HepG2 (cell line): ENCODE results near the gene DRC7. TPM values are rescaled to one million over a fixed set of nuclear protein-coding genes. Genes with fewer than 3 reads are reported as not detected.

Experiments used
- ATAC-seq: fragments of 200-7000 bp; cut with Tn5 transposase; 3 replicates; pipeline ENCODE4 v1.9.1; 2020; ENCODE audit warnings: mild to moderate bottlenecking, moderate library complexity
- BruUV-seq: library from RNA; stranded (reverse); fragments of 400-500 nt; replicated peaks from 2 replicates; lab custom pipeline; 2021; lab: Mats Ljungman, UMichigan
- CTCF ChIA-PET: fragments of 300-600 bp; formaldehyde crosslinking; extraction: SDS; loops from one replicate; lab custom pipeline; 2021; ENCODE audit warnings: low total read pairs, inconsistent platforms, low intra/inter-chr PET ratio; lab: Yijun Ruan, JAX
- POLR2A ChIA-PET: fragments of 350-600 bp; sonication (Branson Sonifier 250); formaldehyde crosslinking; loops from one replicate; lab custom pipeline; 2020; ENCODE audit warnings: antibody characterized with exemption, inconsistent platforms; lab: Yijun Ruan, JAX
- DNase-seq: peaks from one replicate; pipeline ENCODE4 v3.0.0-alpha.2; 2015; ENCODE audit warnings: low spot score
- FAIRE-seq: peaks from 3 replicates; lab custom pipeline; 2011; peaks lifted over from hg19 to GRCh38; lab: Jason Lieb, UNC
- H2AFZ ChIP-seq: one replicate; pipeline ENCODE4 v1.6.1; 2011; ENCODE audit warnings: low read length, inconsistent platforms
- H3K27ac ChIP-seq: fragments of 300-600 bp; 3 replicates; pipeline ENCODE4 v1.8.0; 2011; ENCODE audit warnings: mixed run types, mild to moderate bottlenecking, mixed read lengths, low read length, inconsistent platforms; ENCODE audit not compliant: insufficient read depth; ENCODE audit errors: extremely low read length
- H3K27me3 ChIP-seq, 2 experiments: fragments of 200-600 bp in 1 of 2; 2 replicates in 1 of 2; 3 replicates in 1 of 2; pipeline versions ENCODE4 v1.6.0 to v1.8.0; 2011; ENCODE audit warnings: low read length in 2 of 2, mild to moderate bottlenecking in 2 of 2, moderate library complexity in 2 of 2, inconsistent platforms in 1 of 2; ENCODE audit not compliant: insufficient read depth in 2 of 2, control insufficient read depth in 1 of 2
- H3K36me3 ChIP-seq, 2 experiments: fragments of 200-600 bp in 1 of 2; replicated peaks in 1 of 2; 2 replicates in 1 of 2; 3 replicates in 1 of 2; pipeline versions ENCODE4 v1.5.1 to v1.8.0; 2011; ENCODE audit warnings: low read length in 2 of 2, inconsistent platforms in 1 of 2; ENCODE audit not compliant: insufficient read depth in 2 of 2, control insufficient read depth in 1 of 2
- H3K4me1 ChIP-seq: 2 replicates; pipeline ENCODE4 v1.5.1; 2012; ENCODE audit warnings: low read length, inconsistent platforms; ENCODE audit not compliant: insufficient read depth
- H3K4me2 ChIP-seq: 2 replicates; pipeline ENCODE4 v1.6.0; 2011; ENCODE audit warnings: low read depth, low read length, inconsistent platforms
- H3K4me3 ChIP-seq, 3 experiments: fragments of 200-600 bp in 1 of 3; sonication (generic), shearing (Covaris generic) in 1 of 3; replicated peaks in 1 of 3; 2 replicates each; pipeline ENCODE4 v1.5.1; 2011 to 2016; ENCODE audit warnings: low read length in 3 of 3, inconsistent platforms in 2 of 3, low read depth in 2 of 3, mild to moderate bottlenecking in 2 of 3, control low read depth in 1 of 3, mixed read lengths in 1 of 3; ENCODE audit not compliant: insufficient read depth in 1 of 3
- H3K79me2 ChIP-seq: one replicate; pipeline ENCODE4 v1.6.1; 2011; ENCODE audit warnings: low read length, inconsistent platforms; ENCODE audit not compliant: insufficient read depth
- H3K9ac ChIP-seq: 2 replicates; pipeline ENCODE4 v1.6.0; 2011; ENCODE audit warnings: mild to moderate bottlenecking, low read depth, low read length, inconsistent platforms; ENCODE audit not compliant: insufficient read depth
- H3K9me3 ChIP-seq: 2 replicates; pipeline ENCODE4 v1.5.1; 2012; ENCODE audit warnings: mild to moderate bottlenecking, low read length
- H4K20me1 ChIP-seq: 2 replicates; pipeline ENCODE4 v1.6.0; 2011; ENCODE audit warnings: inconsistent platforms, mild to moderate bottlenecking, low read length, moderate library complexity; ENCODE audit not compliant: insufficient read depth
- ATF7-NPFF ChIP-seq: sonication (generic); formaldehyde crosslinking; IDR thresholded peaks from 2 replicates; pipeline ENCODE4 v1.8.1; 2023; ENCODE audit warnings: mild to moderate bottlenecking, low read depth, missing genetic modification reagents, moderate library complexity
- BRF2 ChIP-seq: sonication (generic); formaldehyde crosslinking; IDR thresholded peaks from 2 replicates; pipeline ENCODE4 v1.8.1; 2022; ENCODE audit warnings: mild to moderate bottlenecking, missing genetic modification reagents
- CENPT ChIP-seq: sonication (generic); formaldehyde crosslinking; IDR thresholded peaks from 2 replicates; pipeline ENCODE4 v1.8.0; 2022; ENCODE audit warnings: low read depth, mild to moderate bottlenecking, moderate library complexity, missing genetic modification reagents
- DZIP1 ChIP-seq: sonication (generic); formaldehyde crosslinking; IDR thresholded peaks from 2 replicates; pipeline ENCODE4 v1.5.0; 2020; ENCODE audit warnings: mild to moderate bottlenecking, missing genetic modification reagents
- MAFK ChIP-seq, 2 experiments: IDR thresholded peaks in 1 of 2; conservative IDR thresholded peaks in 1 of 2; 2 replicates each; pipeline ENCODE4 v1.6.1; 2011; ENCODE audit warnings: improper control_type of control experiment in 2 of 2, low read length in 2 of 2
- MIER2 ChIP-seq: IDR thresholded peaks from 2 replicates; pipeline ENCODE4 v1.6.1; 2016; ENCODE audit warnings: missing biosample characterization, missing genetic modification reagents
- MIXL1 ChIP-seq: IDR thresholded peaks from 2 replicates; pipeline ENCODE4 v1.6.1; 2016
- NFE2L2 ChIP-seq: fragments of 150-350 bp; IDR thresholded peaks from 2 replicates; pipeline ENCODE4 v1.6.1; 2014; ENCODE audit warnings: low read length
- TCF7 ChIP-seq: sonication (generic); IDR thresholded peaks from 2 replicates; pipeline ENCODE4 v1.6.1; 2016; ENCODE audit warnings: antibody characterized with exemption, low read depth
- TERF1 ChIP-seq: sonication (generic); formaldehyde crosslinking; IDR thresholded peaks from 2 replicates; pipeline ENCODE4 v1.8.0; 2022; ENCODE audit warnings: mild to moderate bottlenecking, missing genetic modification reagents, moderate library complexity
- THAP8 ChIP-seq: sonication (generic); formaldehyde crosslinking; IDR thresholded peaks from 2 replicates; pipeline ENCODE4 v1.5.1; 2020; ENCODE audit warnings: missing genetic modification reagents, mild to moderate bottlenecking, borderline replicate concordance
- ZNF121 ChIP-seq: sonication (generic); formaldehyde crosslinking; IDR thresholded peaks from 2 replicates; pipeline ENCODE4 v1.5.0; 2020; ENCODE audit warnings: mild to moderate bottlenecking, missing genetic modification reagents
- ZNF251 ChIP-seq: sonication (generic); formaldehyde crosslinking; IDR thresholded peaks from 2 replicates; pipeline ENCODE4 v1.9.0; 2021; ENCODE audit warnings: mild to moderate bottlenecking, missing genetic modification reagents
- ZNF607 ChIP-seq: sonication (generic); formaldehyde crosslinking; IDR thresholded peaks from 2 replicates; pipeline ENCODE4 v1.5.1; 2020; ENCODE audit warnings: missing genetic modification reagents, mild to moderate bottlenecking, borderline replicate concordance
- WGBS: methylation state at CpG from one replicate; pipeline ENCODE4 v1.1.6; 2017; ENCODE audit warnings: low lambda C conversion rate; 5-methylcytosine and 5-hydroxymethylcytosine counted together
- in situ Hi-C: cut with HindIII; loops from 2 replicates; pipeline ENCODE4 v1.10.0; 2017; ENCODE audit warnings: low pct_unique_long_range_greater_than_20kb; ENCODE audit not compliant: extremely low pct_ligation_motif_present
- intact Hi-C: fragments of 100-400 bp; cut with micrococcal nuclease; formaldehyde crosslinking; loops from one replicate; pipeline ENCODE4 v1.10.0; 2022; ENCODE audit not compliant: unreplicated experiment
- polyA plus RNA-seq, 8 experiments: library from polyadenylated mRNA; depleted of rRNA in 3 of 8; stranded (reverse) in 7 of 8; unstranded in 1 of 8; fragments of >200 nt; fragmentation: Illumina TruSeq in 4 of 8; extraction: Trizol in 4 of 8; gene quantifications; 2 replicates each; pipeline versions ENCODE4 v1.2.1 to v1.2.3, GENCODE V29; 2011 to 2016; ENCODE audit warnings: low read depth in 4 of 8, missing spikeins in 1 of 8, mixed read lengths in 1 of 8; ENCODE audit not compliant: insufficient read depth in 1 of 8
- total RNA-seq, 5 experiments: library from RNA; depleted of rRNA; stranded (reverse); fragments of >200 nt; fragmentation: Illumina TruSeq; extraction: Trizol; gene quantifications; 2 replicates each; pipeline ENCODE4 v1.2.3, GENCODE V29; 2016; ENCODE audit warnings: low read depth in 1 of 5

Gene DRC7
- total and polyA plus RNA-seq, 2 of the 13 experiments (the other 11 are each of a cell fraction or from before 2014, with no cell fraction given) = 2.7 to 3.4 TPM

- FAIRE-seq = no peak
These were observed 52.5 kb downstream of the DRC7 start for GRCh38 chr16:57747091-57747490.

GRCh38 chr16:57747496-57747895 lies 52.9 kb downstream of the DRC7 start:
- H4K20me1 ChIP-seq = no peaks in the 10 kb centered on the region
- H3K9ac ChIP-seq = no peak overlapping the region
- ChIA-PET POLR2A (interaction anchor here (1.0 kb wide), 1 partner anchor 12 kb away, joined by 5 read pairs; the partner anchor contains the start of gene KATNB1), CTCF (no interaction called here)
- FAIRE-seq = no peak
- H2AFZ ChIP-seq = no peak overlapping the region
- intact Hi-C loops = no loop called here
- no TSS peak for BruUV-seq
- ATAC-seq = no peak
- TF ChIP-seq TCF7 (no peak), TERF1 (CRISPR knock-in tag) (no peak), ZNF251 (CRISPR knock-in tag) (no peak), DZIP1 (CRISPR knock-in tag) (no peak), MIXL1 (no peak), ZNF121 (no peak), THAP8 (no peak)
- 97% methylated on average over 12 of the region's 12 CpGs for WGBS
- no peaks in the 10 kb centered on the region for H3K4me1 ChIP-seq
- H3K9me3 ChIP-seq = no peaks in the 10 kb centered on the region
- peaks cover 13 to 24% of the 10 kb centered on the region in 2 experiments; a peak in 4 of 5 replicates for H3K36me3 ChIP-seq
- no peaks in the 10 kb centered on the region for H3K27me3 ChIP-seq
- in situ Hi-C loops = no loop called here
- no peaks in the 10 kb centered on the region for H3K79me2 ChIP-seq
- H3K27ac ChIP-seq = no peak overlapping the region
- DNase-seq = no peak
- H3K4me2 ChIP-seq = no peak overlapping the region
- no peak overlapping the region for H3K4me3 ChIP-seq

More at GRCh38 chr16:57747091-57747490, 52.5 kb downstream of the DRC7 start:
- H3K27ac ChIP-seq = no peak overlapping the region
- 97% methylated on average over 7 of the region's 7 CpGs for WGBS
- H3K79me2 ChIP-seq = no peaks in the 10 kb centered on the region
- H4K20me1 ChIP-seq = no peaks in the 10 kb centered on the region
- no peak overlapping the region for H2AFZ ChIP-seq
- no peaks in the 10 kb centered on the region for H3K27me3 ChIP-seq
- CTCF ChIA-PET = no interaction called here
- TF ChIP-seq MAFK (conservative IDR thresholded peaks at IDR 0.05 in 1 of 2, IDR thresholded peaks at IDR 0.05 in 1 of 2; ENCODE audit: low read length in 2 of 2) (peak in 1 of 2 experiments; percentile 13; a peak in 1 of 4 replicates), NFE2L2 (no peak), ZNF607 (no peak), CENPT (no peak), ATF7-NPFF (CRISPR knock-in tag) (no peak), MIER2 (CRISPR knock-in tag) (no peak), BRF2 (CRISPR knock-in tag) (no peak)
- TF ChIP-seq, all 625 proteins: peak for 1
- intact Hi-C loops (no loop called here), in situ Hi-C loops (no loop called here)
- Histone ChIP-seq H3K9ac (no peak overlapping the region), H3K4me2 (no peak overlapping the region), H3K4me1 (no peaks in the 10 kb centered on the region), H3K9me3 (no peaks in the 10 kb centered on the region), H3K36me3 (peaks cover 14 to 28% of the 10 kb centered on the region in 2 experiments; a peak in 4 of 5 replicates), H3K4me3 (no peak overlapping the region)
- POLR2A ChIA-PET = no interaction called here
- no TSS peak for BruUV-seq
- ATAC-seq (no peak), DNase-seq (no peak)
